OCI-LY7 (cell line): ENCODE measurements around the gene PDE11A.

Experiments
- CTCF ChIP-seq: fragments of 200-600 bp; sonication (generic); conservative IDR thresholded peaks from 2 replicates; pipeline ENCODE4 v1.5.1; 2014; ENCODE audit warnings: mild to moderate bottlenecking, antibody characterized with exemption, low read length, moderate library complexity, mixed read lengths
- EZH2phosphoT487 ChIP-seq: fragments of 200-600 bp; sonication (generic); IDR thresholded peaks from 2 replicates; pipeline ENCODE4 v1.6.1; 2018; ENCODE audit warnings: low read depth, borderline replicate concordance, mild to moderate bottlenecking, mixed run types, antibody characterized with exemption, low read length, moderate library complexity, mixed read lengths

- no peak for TF ChIP-seq CTCF
- TF ChIP-seq EZH2phosphoT487 = no peak
Measured at GRCh38 chr2:177710889-177711288, 361.7 kb downstream of the PDE11A start.
